ENCODE data around the gene GMPPB. TPM values are rescaled to one million over a fixed set of nuclear protein-coding genes. Genes with fewer than 3 reads are reported as not detected.

The GMPPB gene
- total and polyA plus RNA-seq, 2 of the 8 experiments (the other 6 are each of a cell fraction or from before 2014, with no cell fraction given): 20.9 to 23.9 TPM

DNA sequence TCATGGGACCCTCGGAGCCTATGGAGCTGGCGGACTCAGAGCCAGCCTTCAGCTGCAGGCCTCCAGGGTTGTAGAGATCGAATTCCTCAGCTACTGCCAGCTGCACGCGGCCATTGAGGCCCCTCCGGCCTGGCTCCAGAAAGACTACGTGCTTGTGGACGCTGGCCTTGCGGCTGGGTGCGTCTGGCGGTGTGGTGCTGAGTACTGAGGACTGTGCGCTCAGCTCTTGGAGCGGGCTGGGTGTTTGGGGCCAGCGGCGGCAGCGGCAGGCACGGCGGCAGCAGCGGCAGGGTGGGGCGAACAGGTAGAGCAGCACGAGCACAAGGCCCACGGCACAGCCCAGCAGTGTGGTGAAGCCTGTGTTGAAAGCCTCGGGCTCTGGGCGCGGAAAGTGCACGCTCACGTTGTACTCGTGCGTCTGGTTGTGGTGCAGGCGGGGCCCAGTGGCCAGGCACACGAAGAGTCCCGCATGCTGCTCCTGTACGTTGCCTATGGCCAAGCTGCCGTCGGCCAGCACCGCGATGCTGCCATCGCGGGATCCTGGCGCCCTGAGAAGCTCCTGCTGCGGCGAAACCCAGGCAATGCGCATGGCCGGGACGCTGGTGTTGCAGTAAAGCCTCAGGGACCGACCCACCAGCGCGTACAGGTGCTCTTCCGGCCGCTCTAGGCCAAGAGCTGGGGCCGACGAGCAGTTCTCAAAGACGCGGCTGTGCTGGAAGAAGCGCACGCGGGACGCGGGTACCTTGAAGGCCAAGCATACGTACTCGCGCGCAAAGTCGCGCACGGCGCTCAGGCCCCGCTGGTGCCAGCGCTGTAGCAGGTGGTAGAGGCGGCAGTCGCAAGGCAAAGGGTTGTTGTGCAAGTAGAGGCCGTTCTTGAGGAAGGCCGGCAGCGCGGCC lies 5.5 kb downstream of the GMPPB start:
- H3K4ac ChIP-seq (replicated peaks; ENCODE audit: insufficient read length, low read depth, low read length): peak overlapping the region; percentile 32
- H3K56ac ChIP-seq (replicated peaks; ENCODE audit: insufficient read length, low read depth, low read length): peak overlapping the region; percentile 60
- H4K20me1 ChIP-seq (replicated peaks in 1 of 2; ENCODE audit: control insufficient read depth in 1 of 2, insufficient read depth in 2 of 2, low read length in 2 of 2): peaks cover 7 to 23% of the 10 kb centered on the region in 2 experiments
- no peak overlapping the region for H2AFZ ChIP-seq (ENCODE audit: low read length)
- H3K14ac ChIP-seq (ENCODE audit: insufficient read length): no peak overlapping the region
- FAIRE-seq: no peak
- peak overlapping the region in 2 of 4 experiments; percentile 61 to 62; a peak in 3 of 7 replicates for H3K9ac ChIP-seq (replicated peaks in 1 of 4; ENCODE audit: extremely low read depth in 1 of 4, low read depth in 3 of 4, low read length in 3 of 4)
- H4K91ac ChIP-seq (replicated peaks; ENCODE audit: insufficient read length, low read length): peak overlapping the region; percentile 90
- H3K27me3 ChIP-seq (replicated peaks in 1 of 4; ENCODE audit: control insufficient read depth in 3 of 4, extremely low read depth in 1 of 4, insufficient read depth in 3 of 4, low read length in 3 of 4): no peaks in the 10 kb centered on the region
- peak overlapping the region; percentile 84; the same call in 1 of the 2 replicates for H2BK5ac ChIP-seq (ENCODE audit: low read depth, low read length)
- H3K18ac ChIP-seq (ENCODE audit: extremely low read depth, low read length): peak overlapping the region; percentile 51; the same call in 1 of the 2 replicates
- peak overlapping the region; percentile 63 to 97 for H3K4me2 ChIP-seq (ENCODE audit: insufficient read depth in 1 of 2, low read depth in 2 of 2, low read length in 2 of 2)
- 77% methylated on average over 71 of the region's 75 CpGs; no CpG with 5 or more reads in 1 of the 2 experiments for WGBS, 2 experiments (ENCODE audit: extremely low coverage in 1 of 2, insufficient coverage in 1 of 2, insufficient read length in 1 of 2, insufficient replicate concordance in 2 of 2, low coverage in 1 of 2, low lambda C conversion rate in 2 of 2, missing lambda C conversion rate in 1 of 2)
- peak overlapping the region; percentile 50; the same call in 1 of the 2 replicates for H2BK12ac ChIP-seq (ENCODE audit: low read depth, low read length)
- DNase-seq (ENCODE audit: low read depth in 1 of 2, low spot score in 2 of 2): peak in 1 of 2 experiments; percentile 38
- TF ChIP-seq GABPA (IDR thresholded peaks at IDR 0.05; ENCODE audit: borderline replicate concordance, insufficient read depth, low read length) (0 out of 2 replicates have a peak, but pooled peaks have one; percentile 4), GTF2F1 (IDR thresholded peaks at IDR 0.05; ENCODE audit: borderline replicate concordance, low read depth, low read length) (no peak), PHF8 (conservative IDR thresholded peaks at IDR 0.05; ENCODE audit: low read depth, low read length) (0 out of 2 replicates have a peak, but pooled peaks have one; percentile 1), CBX8 (IDR thresholded peaks at IDR 0.05; ENCODE audit: borderline replicate concordance, low read depth, low read length) (no peak), BACH1 (IDR thresholded peaks at IDR 0.05; ENCODE audit: low read length) (no peak), CBX5 (IDR thresholded peaks at IDR 0.05; ENCODE audit: low read depth, low read length) (no peak)
- TF ChIP-seq, protein P1, sequence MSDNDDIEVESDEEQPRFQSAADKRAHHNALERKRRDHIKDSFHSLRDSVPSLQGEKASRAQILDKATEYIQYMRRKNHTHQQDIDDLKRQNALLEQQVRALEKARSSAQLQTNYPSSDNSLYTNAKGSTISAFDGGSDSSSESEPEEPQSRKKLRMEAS (IDR thresholded peaks at IDR 0.05): no peak
- H3K36me3 ChIP-seq (ENCODE audit: control insufficient read depth in 2 of 4, insufficient read depth in 4 of 4, low read length in 3 of 4): peaks cover 6 to 13% (median 8%) of the 10 kb centered on the region in 4 experiments; a peak in 4 of 8 replicates
- peaks cover 0 to 20% (median 11%) of the 10 kb centered on the region in 4 experiments; a peak in 6 of 7 replicates for H3K4me1 ChIP-seq (replicated peaks in 1 of 4; ENCODE audit: control insufficient read depth in 3 of 4, insufficient read depth in 4 of 4, low read length in 3 of 4)
- H2AK5ac ChIP-seq (ENCODE audit: low read depth, low read length): peak overlapping the region; percentile 3; the same call in 1 of the 2 replicates
- no peak overlapping the region for H2BK120ac ChIP-seq (replicated peaks; ENCODE audit: low read depth, low read length)
- H3K4me3 ChIP-seq (ENCODE audit: extremely low read depth in 1 of 4, insufficient read depth in 2 of 4, low read depth in 3 of 4, low read length in 4 of 4): peak overlapping the region; percentile 45 to 62 (median 56)
- H2BK15ac ChIP-seq (ENCODE audit: low read length): no peak overlapping the region
- H2BK20ac ChIP-seq (ENCODE audit: low read length): no peak overlapping the region; the same call in 1 of the 2 replicates
- no peak overlapping the region for H3K23ac ChIP-seq (ENCODE audit: insufficient read length)
- peaks cover 5% of the 10 kb centered on the region; the same call in 1 of the 2 replicates for H3K79me1 ChIP-seq (ENCODE audit: low read depth, low read length)
- ChIA-PET CTCF (ENCODE audit: partially characterized antibody) (interaction anchor here (0.6 to 7.8 kb wide), 14 partner anchors 10 to 190 kb away, joined by 3 to 127 read pairs (median 4); partner anchors contain the start of gene MST1R), POLR2A (ENCODE audit: partially characterized antibody) (interaction anchor here (0.6 to 7.3 kb wide), 19 partner anchors 6 to 177 kb away, joined by 3 to 57 read pairs (median 5); partner anchors contain the start of genes MST1 and RNF123)
- no peak overlapping the region for H3K27ac ChIP-seq (ENCODE audit: low read depth, low read length)
- H4K5ac ChIP-seq (ENCODE audit: insufficient read length, low read depth, low read length): peak overlapping the region; percentile 23
- H3K79me2 ChIP-seq (ENCODE audit: control insufficient read depth in 1 of 2, insufficient read depth in 2 of 2, low read length in 2 of 2): peaks cover 0 to 5% of the 10 kb centered on the region in 2 experiments; a peak in 1 of 4 replicates
- H4K8ac ChIP-seq (ENCODE audit: extremely low read depth, insufficient read depth, low read length): peak overlapping the region; percentile 73
- H3K23me2 ChIP-seq (ENCODE audit: low read depth, low read length): peaks cover 12% of the 10 kb centered on the region; the same call in 1 of the 2 replicates
- no peaks in the 10 kb centered on the region for H3K9me3 ChIP-seq (ENCODE audit: insufficient read depth in 2 of 2, low read depth in 1 of 2, low read length in 1 of 2)

Data from H1 (cell line).